Lower leg skin (tissue), 4 donors: Measurements from ENCODE around the gene ZNF74. TPM values are rescaled to one million over a fixed set of nuclear protein-coding genes. Genes with fewer than 3 reads are reported as not detected.

ENCODE experiments used
- DNase-seq, 2 donors: peaks; one replicate each; pipeline ENCODE4 v3.0.0-alpha.2; 2019; ENCODE audit warnings: low spot score in 2 of 2
- H3K4me3 ChIP-seq: fragments of 200-600 bp; sonication (generic); 2 replicates; pipeline ENCODE4 v1.5.1; 2017; ENCODE audit warnings: mild to moderate bottlenecking, low read depth; ENCODE audit not compliant: poor library complexity, severe bottlenecking
- POLR2A ChIP-seq, 2 donors: fragments of 450-650 bp; IDR thresholded peaks; one replicate each; pipeline ENCODE4 v1.6.1; 2016 to 2017; ENCODE audit warnings: antibody characterized with exemption in 2 of 2, mild to moderate bottlenecking in 1 of 2, moderate library complexity in 1 of 2
- WGBS, 2 donors: methylation state at CpG; one replicate each; pipeline ENCODE4 v1.1.5; 2018; 5-methylcytosine and 5-hydroxymethylcytosine counted together
- intact Hi-C: fragments of 100-400 bp; cut with DNase I; formaldehyde crosslinking; loops from one replicate; pipeline ENCODE4 v1.15.0; 2023; ENCODE audit warnings: low total_unique reads
- total RNA-seq, 4 donors: library from RNA; depleted of rRNA; stranded (reverse); fragments of >200 nt; gene quantifications; one replicate each; pipeline ENCODE4 v1.1.0, GENCODE V29; 2016
- TF ChIP-seq, protein P1 (sequence below), 3 donors: fragments of 450-650 bp; IDR thresholded peaks; one replicate each; pipeline ENCODE4 v1.5.1; 2016; ENCODE audit warnings: antibody characterized with exemption in 3 of 3, mild to moderate bottlenecking in 3 of 3, moderate library complexity in 2 of 3

The ZNF74 gene
- total RNA-seq, 4 donors from 2014 or later: 11.3 to 13.2 (median 11.5) TPM

DNA sequence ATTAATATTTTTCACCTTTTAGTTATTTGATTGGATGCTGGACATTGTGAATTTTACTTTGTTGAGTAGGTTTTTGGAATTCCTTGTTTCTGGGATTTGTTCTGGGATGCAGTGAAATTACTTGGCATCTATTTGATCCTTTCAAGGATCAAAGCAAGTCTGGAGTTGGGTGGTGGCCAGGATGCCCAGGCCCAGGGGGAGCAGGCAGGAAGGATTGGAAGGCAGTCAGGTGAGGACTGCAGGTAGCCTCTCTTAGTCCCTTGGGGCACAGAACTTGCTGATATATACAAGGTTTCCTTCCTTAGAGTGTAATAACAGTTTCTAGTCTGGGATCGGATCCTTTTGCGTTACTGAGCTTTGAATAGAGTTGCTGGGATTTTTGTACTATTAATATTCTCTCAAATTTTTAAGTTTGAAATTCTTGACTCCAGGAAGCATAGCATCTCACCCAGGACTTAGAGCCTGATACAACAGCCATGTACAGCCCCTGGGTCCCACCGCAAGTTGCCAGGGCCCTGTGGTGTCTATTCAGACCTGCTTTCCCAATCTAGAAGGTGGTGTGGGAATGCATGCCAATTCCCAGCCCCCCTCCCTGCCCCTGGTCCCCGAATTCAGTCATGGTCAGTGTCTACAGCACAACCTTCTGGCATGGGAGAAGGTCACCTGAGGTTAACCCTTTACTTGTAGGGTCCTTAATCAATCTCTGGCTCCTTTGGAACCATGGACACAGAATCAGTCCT, 6.1 kb downstream of the ZNF74 start:
- peak in 1 of 2 donors; percentile 40 for DNase-seq
- intact Hi-C loops: no loop called here
- H3K4me3 ChIP-seq: no peak overlapping the region
- WGBS, 2 donors: 87 to 93% methylated on average over 4 of the region's 4 CpGs
- TF ChIP-seq, protein P1, sequence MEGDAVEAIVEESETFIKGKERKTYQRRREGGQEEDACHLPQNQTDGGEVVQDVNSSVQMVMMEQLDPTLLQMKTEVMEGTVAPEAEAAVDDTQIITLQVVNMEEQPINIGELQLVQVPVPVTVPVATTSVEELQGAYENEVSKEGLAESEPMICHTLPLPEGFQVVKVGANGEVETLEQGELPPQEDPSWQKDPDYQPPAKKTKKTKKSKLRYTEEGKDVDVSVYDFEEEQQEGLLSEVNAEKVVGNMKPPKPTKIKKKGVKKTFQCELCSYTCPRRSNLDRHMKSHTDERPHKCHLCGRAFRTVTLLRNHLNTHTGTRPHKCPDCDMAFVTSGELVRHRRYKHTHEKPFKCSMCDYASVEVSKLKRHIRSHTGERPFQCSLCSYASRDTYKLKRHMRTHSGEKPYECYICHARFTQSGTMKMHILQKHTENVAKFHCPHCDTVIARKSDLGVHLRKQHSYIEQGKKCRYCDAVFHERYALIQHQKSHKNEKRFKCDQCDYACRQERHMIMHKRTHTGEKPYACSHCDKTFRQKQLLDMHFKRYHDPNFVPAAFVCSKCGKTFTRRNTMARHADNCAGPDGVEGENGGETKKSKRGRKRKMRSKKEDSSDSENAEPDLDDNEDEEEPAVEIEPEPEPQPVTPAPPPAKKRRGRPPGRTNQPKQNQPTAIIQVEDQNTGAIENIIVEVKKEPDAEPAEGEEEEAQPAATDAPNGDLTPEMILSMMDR (IDR thresholded peaks at IDR 0.05): no peak
- no peak for TF ChIP-seq POLR2A (IDR thresholded peaks at IDR 0.05)

GRCh38 chr22:20400606-20401375, 6.8 kb downstream of the ZNF74 start:
- TF ChIP-seq, protein P1 (IDR thresholded peaks at IDR 0.05): no peak
- no peak for TF ChIP-seq POLR2A (IDR thresholded peaks at IDR 0.05)
- no peak overlapping the region for H3K4me3 ChIP-seq
- peak in 1 of 2 donors; percentile 81 for DNase-seq
- WGBS, 2 donors: 93% methylated on average over 14 to 15 of the region's 15 CpGs
- intact Hi-C loops: no loop called here

DNA sequence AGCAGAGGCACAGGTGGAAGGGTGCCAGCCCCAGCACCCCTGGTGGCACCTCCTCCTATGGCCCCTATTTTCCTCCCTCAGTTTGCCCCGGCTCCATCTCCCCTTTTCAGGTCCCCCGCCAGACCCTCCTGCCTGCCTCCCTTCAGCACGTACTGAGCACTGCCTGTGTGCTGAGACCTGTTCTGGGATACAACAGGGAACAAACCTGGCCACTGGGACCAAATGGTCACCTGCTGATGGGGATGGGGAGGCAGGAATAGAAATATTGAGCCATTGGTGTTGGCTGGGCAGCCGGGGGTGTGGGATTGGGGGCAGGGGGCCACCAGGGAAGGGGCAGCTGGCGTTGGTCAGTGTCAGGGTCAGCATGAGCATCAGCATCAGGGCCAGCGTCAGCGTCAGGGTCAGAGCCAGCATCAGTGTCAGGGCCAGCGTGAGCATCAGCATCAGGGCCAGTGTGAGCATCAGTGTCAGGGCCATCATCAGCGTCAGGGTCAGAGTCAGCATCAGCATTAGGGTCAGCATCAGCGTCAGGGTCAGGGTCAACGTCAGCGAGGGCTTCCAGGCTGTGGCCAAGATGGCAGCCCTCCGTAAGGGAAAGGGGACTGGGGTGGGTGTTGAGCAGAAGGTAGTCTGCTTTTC, 7.5 kb downstream of the ZNF74 start:
- intact Hi-C loops: no loop called here
- DNase-seq: peak in 1 of 2 donors; percentile 78
- TF ChIP-seq POLR2A (IDR thresholded peaks at IDR 0.05): no peak
- TF ChIP-seq, protein P1 (IDR thresholded peaks at IDR 0.05): no peak
- H3K4me3 ChIP-seq: no peak overlapping the region
- 93 to 96% methylated on average over 13 of the region's 13 CpGs for WGBS, 2 donors

- 95 to 97% methylated on average over 9 of the region's 9 CpGs for WGBS, 2 donors
- no peak overlapping the region for H3K4me3 ChIP-seq
- no peak for TF ChIP-seq POLR2A (IDR thresholded peaks at IDR 0.05)
- TF ChIP-seq, protein P1 (IDR thresholded peaks at IDR 0.05): no peak
- intact Hi-C loops: no loop called here
- no peak for DNase-seq
Measured at GRCh38 chr22:20402960-20403778, 9.2 kb downstream of the ZNF74 start.

- intact Hi-C loops: no loop called here
- 92 to 95% methylated on average over 6 of the region's 6 CpGs for WGBS, 2 donors
- DNase-seq: peak in 1 of 2 donors; percentile 71
- TF ChIP-seq, protein P1 (IDR thresholded peaks at IDR 0.05): no peak
- TF ChIP-seq POLR2A (IDR thresholded peaks at IDR 0.05): no peak
- H3K4me3 ChIP-seq: no peak overlapping the region
Measured at GRCh38 chr22:20403779-20404140, 9.8 kb downstream of the ZNF74 start.
